H1 (cell line): ENCODE measurements around the gene SLC45A1. TPM values are rescaled to one million over a fixed set of nuclear protein-coding genes. Genes with fewer than 3 reads are reported as not detected.

Experiments
- CTCF ChIA-PET: fragments of 300-600 bp; sonication (Branson Sonifier 250); formaldehyde crosslinking; loops from one replicate; lab custom pipeline; 2021; ENCODE audit not compliant: partially characterized antibody; lab: Charles Lee
- POLR2A ChIA-PET: fragments of 300-600 bp; sonication (Branson Sonifier 250); formaldehyde crosslinking; loops from one replicate; lab custom pipeline; 2021; ENCODE audit warnings: inconsistent platforms; ENCODE audit not compliant: partially characterized antibody; lab: Charles Lee
- DNase-seq, 2 experiments: peaks; one replicate each; pipeline versions ENCODE4 v3.0.0 to v3.0.0-alpha.2; 2010 to 2022; ENCODE audit warnings: low spot score in 2 of 2, low read depth in 1 of 2, mixed read lengths in 1 of 2
- FAIRE-seq: peaks from 2 replicates; lab custom pipeline; 2011; peaks lifted over from hg19 to GRCh38; lab: Jason Lieb, UNC
- H2AFZ ChIP-seq: 2 replicates; pipeline ENCODE4 v1.8.1; 2012; ENCODE audit warnings: low read length, inconsistent platforms
- H2AK5ac ChIP-seq: 2 replicates; pipeline ENCODE4 v1.6.1; 2013; ENCODE audit warnings: low read depth, low read length
- H2BK120ac ChIP-seq: replicated peaks from 2 replicates; pipeline ENCODE3; 2013; ENCODE audit warnings: low read depth, low read length, inconsistent platforms
- H2BK12ac ChIP-seq: 2 replicates; pipeline ENCODE4 v1.6.1; 2013; ENCODE audit warnings: low read depth, low read length
- H2BK15ac ChIP-seq: 2 replicates; pipeline ENCODE4 v1.6.1; 2013; ENCODE audit warnings: low read length
- H2BK20ac ChIP-seq: 2 replicates; pipeline ENCODE4 v1.6.1; 2013; ENCODE audit warnings: low read length
- H2BK5ac ChIP-seq: 2 replicates; pipeline ENCODE4 v1.6.1; 2013; ENCODE audit warnings: low read depth, low read length
- H3K14ac ChIP-seq: 2 replicates; pipeline ENCODE4 v1.6.1; 2013; ENCODE audit warnings: inconsistent platforms; ENCODE audit not compliant: insufficient read length
- H3K18ac ChIP-seq: 2 replicates; pipeline ENCODE4 v1.6.1; 2013; ENCODE audit warnings: low read length; ENCODE audit errors: extremely low read depth
- H3K23ac ChIP-seq: 2 replicates; pipeline ENCODE4 v1.6.1; 2013; ENCODE audit warnings: inconsistent platforms; ENCODE audit not compliant: insufficient read length
- H3K23me2 ChIP-seq: 2 replicates; pipeline ENCODE4 v1.6.1; 2013; ENCODE audit warnings: low read depth, low read length
- H3K27ac ChIP-seq: 2 replicates; pipeline ENCODE4 v1.6.1; 2011; ENCODE audit warnings: low read depth, low read length, inconsistent platforms
- H3K27me3 ChIP-seq, 4 experiments: replicated peaks in 1 of 4; 1 replicate in 1 of 4; 2 replicates in 3 of 4; pipeline versions ENCODE4 v1.6.1 to v1.8.1; 2011 to 2013; ENCODE audit warnings: low read length in 3 of 4, mild to moderate bottlenecking in 3 of 4, inconsistent platforms in 2 of 4, mixed read lengths in 2 of 4, moderate library complexity in 1 of 4; ENCODE audit not compliant: control insufficient read depth in 3 of 4, insufficient read depth in 3 of 4; ENCODE audit errors: extremely low read depth in 1 of 4
- H3K36me3 ChIP-seq, 4 experiments: 2 replicates each; pipeline versions ENCODE4 v1.6.1 to v1.8.1; 2011 to 2013; ENCODE audit warnings: mild to moderate bottlenecking in 4 of 4, low read length in 3 of 4, moderate library complexity in 2 of 4, control low read depth in 1 of 4, inconsistent platforms in 1 of 4; ENCODE audit not compliant: insufficient read depth in 4 of 4, control insufficient read depth in 2 of 4
- H3K4ac ChIP-seq: replicated peaks from 2 replicates; pipeline ENCODE3; 2013; ENCODE audit warnings: low read length, low read depth, mixed read lengths, inconsistent platforms; ENCODE audit not compliant: insufficient read length
- H3K4me1 ChIP-seq, 4 experiments: replicated peaks in 1 of 4; 1 replicate in 1 of 4; 2 replicates in 3 of 4; pipeline versions ENCODE4 v1.6.1 to v1.8.1; 2011 to 2013; ENCODE audit warnings: low read length in 3 of 4, inconsistent platforms in 2 of 4, mixed read lengths in 1 of 4; ENCODE audit not compliant: insufficient read depth in 4 of 4, control insufficient read depth in 3 of 4
- H3K4me2 ChIP-seq, 2 experiments: 2 replicates each; pipeline versions ENCODE4 v1.6.1 to v1.8.1; 2011 to 2013; ENCODE audit warnings: low read depth in 2 of 2, low read length in 2 of 2, control low read depth in 1 of 2, inconsistent platforms in 1 of 2, mild to moderate bottlenecking in 1 of 2; ENCODE audit not compliant: insufficient read depth in 1 of 2
- H3K4me3 ChIP-seq, 4 experiments: fragments of 200-600, 300-600 bp in 1 of 4; sonication (generic), shearing (Covaris generic), sonication (Bioruptor Twin) in 1 of 4; 2 replicates each; pipeline versions ENCODE4 v1.5.1 to v1.8.1; 2011 to 2016; ENCODE audit warnings: low read length in 4 of 4, low read depth in 3 of 4, control low read depth in 2 of 4, inconsistent platforms in 2 of 4, mild to moderate bottlenecking in 2 of 4, mixed read lengths in 1 of 4, moderate library complexity in 1 of 4; ENCODE audit not compliant: insufficient read depth in 2 of 4; ENCODE audit errors: extremely low read depth in 1 of 4
- H3K56ac ChIP-seq: replicated peaks from 2 replicates; pipeline ENCODE3; 2013; ENCODE audit warnings: low read depth, mild to moderate bottlenecking, mixed read lengths, low read length, inconsistent platforms; ENCODE audit not compliant: insufficient read length
- H3K79me1 ChIP-seq: 2 replicates; pipeline ENCODE4 v1.6.1; 2013; ENCODE audit warnings: low read depth, low read length, control low read depth
- H3K79me2 ChIP-seq, 2 experiments: 2 replicates each; pipeline versions ENCODE4 v1.6.1 to v1.8.1; 2012 to 2013; ENCODE audit warnings: low read length in 2 of 2, mild to moderate bottlenecking in 2 of 2, inconsistent platforms in 1 of 2; ENCODE audit not compliant: insufficient read depth in 2 of 2, control insufficient read depth in 1 of 2
- H3K9ac ChIP-seq, 4 experiments: replicated peaks in 1 of 4; 1 replicate in 1 of 4; 2 replicates in 3 of 4; pipeline versions ENCODE4 v1.6.1 to v1.8.1; 2011 to 2013; ENCODE audit warnings: low read depth in 3 of 4, low read length in 3 of 4, control low read depth in 2 of 4, mild to moderate bottlenecking in 2 of 4, moderate library complexity in 2 of 4, inconsistent platforms in 1 of 4; ENCODE audit errors: extremely low read depth in 1 of 4
- H3K9me3 ChIP-seq, 2 experiments: 2 replicates each; pipeline versions ENCODE4 v1.6.1 to v1.8.1; 2012 to 2013; ENCODE audit warnings: mild to moderate bottlenecking in 2 of 2, moderate library complexity in 2 of 2, control low read depth in 1 of 2, inconsistent platforms in 1 of 2, low read depth in 1 of 2, low read length in 1 of 2, mixed read lengths in 1 of 2; ENCODE audit not compliant: insufficient read depth in 2 of 2
- H4K20me1 ChIP-seq, 2 experiments: replicated peaks in 1 of 2; 2 replicates each; pipeline versions ENCODE3 to v1.8.1; 2011 to 2013; ENCODE audit warnings: inconsistent platforms in 2 of 2, low read length in 2 of 2, mild to moderate bottlenecking in 1 of 2; ENCODE audit not compliant: insufficient read depth in 2 of 2, control insufficient read depth in 1 of 2
- H4K5ac ChIP-seq: 2 replicates; pipeline ENCODE4 v1.6.1; 2013; ENCODE audit warnings: low read length, low read depth, mixed read lengths, inconsistent platforms; ENCODE audit not compliant: insufficient read length
- H4K8ac ChIP-seq: 2 replicates; pipeline ENCODE4 v1.8.0; 2013; ENCODE audit warnings: mild to moderate bottlenecking, moderate library complexity, low read length, inconsistent platforms; ENCODE audit not compliant: insufficient read depth; ENCODE audit errors: extremely low read depth
- H4K91ac ChIP-seq: replicated peaks from 2 replicates; pipeline ENCODE3; 2013; ENCODE audit warnings: low read length, mixed read lengths, inconsistent platforms; ENCODE audit not compliant: insufficient read length
- BACH1 ChIP-seq: IDR thresholded peaks from 2 replicates; pipeline ENCODE4 v1.6.1; 2012; ENCODE audit warnings: low read length, improper control_type of control experiment
- CBX5 ChIP-seq: fragments of 300-800, 300-1000 bp; sonication (generic); IDR thresholded peaks from 2 replicates; pipeline ENCODE4 v1.7.1; 2016; ENCODE audit warnings: antibody characterized with exemption, low read length, low read depth
- CEBPB ChIP-seq: IDR thresholded peaks from 2 replicates; pipeline ENCODE4 v1.6.1; 2012; ENCODE audit warnings: low read depth, low read length
- CTBP2 ChIP-seq: IDR thresholded peaks from 2 replicates; pipeline ENCODE4 v1.7.0; 2011; ENCODE audit warnings: borderline replicate concordance, mild to moderate bottlenecking, moderate library complexity, mixed read lengths, low read length; ENCODE audit not compliant: insufficient read depth, insufficient read length
- FOSL1 ChIP-seq: IDR thresholded peaks from 2 replicates; pipeline ENCODE4 v1.6.1; 2011; ENCODE audit warnings: mild to moderate bottlenecking, low read depth, low read length, moderate library complexity; ENCODE audit not compliant: insufficient read depth
- HDAC2 ChIP-seq, 2 experiments: fragments of 300-600 bp in 1 of 2; sonication (generic) in 1 of 2; IDR thresholded peaks; 2 replicates each; pipeline ENCODE4 v1.6.1; 2011 to 2012; ENCODE audit warnings: low read depth in 2 of 2, low read length in 2 of 2, mild to moderate bottlenecking in 2 of 2, moderate library complexity in 2 of 2, borderline replicate concordance in 1 of 2, inconsistent platforms in 1 of 2
- KDM5A ChIP-seq: fragments of 200-600 bp; IDR thresholded peaks from 2 replicates; pipeline ENCODE4 v1.7.1; 2012; ENCODE audit warnings: mild to moderate bottlenecking, low read length, inconsistent platforms, mixed read lengths
- TAF1 ChIP-seq: IDR thresholded peaks from 2 replicates; pipeline ENCODE4 v1.6.1; 2011; ENCODE audit warnings: mild to moderate bottlenecking, low read depth, low read length
- YY1 ChIP-seq: IDR thresholded peaks from 2 replicates; pipeline ENCODE4 v1.6.1; 2011; ENCODE audit warnings: low read depth, mild to moderate bottlenecking, low read length
- WGBS, 2 experiments: shearing (Covaris generic) in 1 of 2; methylation state at CpG; one replicate each; pipeline versions ENCODE4 v1.1.6 to v1.1.7; 2013 to 2015; ENCODE audit warnings: low lambda C conversion rate in 2 of 2, mixed read lengths in 2 of 2, inconsistent platforms in 1 of 2, low coverage in 1 of 2, missing lambda C conversion rate in 1 of 2; ENCODE audit not compliant: insufficient replicate concordance in 2 of 2, insufficient coverage in 1 of 2, insufficient read length in 1 of 2; ENCODE audit errors: extremely low coverage in 1 of 2, missing lambda C conversion rate in 1 of 2; 5-methylcytosine and 5-hydroxymethylcytosine counted together
- polyA plus RNA-seq, 7 experiments: library from polyadenylated mRNA; depleted of rRNA in 3 of 7; stranded (reverse) in 5 of 7; unstranded in 2 of 7; fragments of >200 nt in 5 of 7; fragments of 200-250 nt in 2 of 7; gene quantifications; 1 replicate in 5 of 7; 2 replicates in 1 of 7; 4 replicates in 1 of 7; pipeline versions ENCODE4 v1.2.1 to v1.2.3, GENCODE V29; 2011 to 2013; ENCODE audit warnings: missing spikeins in 2 of 7, mixed read lengths in 2 of 7
- total RNA-seq: library from RNA; stranded (reverse); fragmentation: NEBNext Ultra II Directional; extraction: Animal tissue kit (Norgen Biotek cat#: 25700); gene quantifications from 2 replicates; pipeline ENCODE4 v1.2.1, GENCODE V29; 2021
- TF ChIP-seq, protein P1 (sequence below): IDR thresholded peaks from 2 replicates; pipeline ENCODE4 v1.6.1; 2012; ENCODE audit warnings: inconsistent platforms
- TF ChIP-seq, protein P2 (sequence below): IDR thresholded peaks from 2 replicates; pipeline ENCODE4 v1.6.1; 2011; ENCODE audit warnings: low read depth, mild to moderate bottlenecking, low read length; ENCODE audit not compliant: insufficient read depth

The SLC45A1 gene
- total and polyA plus RNA-seq, 2 of the 8 experiments (the other 6 are each of a cell fraction or from before 2014, with no cell fraction given), result 1.0 to 1.7 TPM

- H3K79me1 ChIP-seq, result peaks cover 13% of the 10 kb centered on the region; the same call in 1 of the 2 replicates
- no peak overlapping the region for H3K23ac ChIP-seq
- H2BK12ac ChIP-seq, result no peak overlapping the region
- H3K27me3 ChIP-seq, result no peaks in the 10 kb centered on the region
- H3K23me2 ChIP-seq, result no peaks in the 10 kb centered on the region; the same call in 1 of the 2 replicates
- no peak overlapping the region for H3K14ac ChIP-seq
- H4K91ac ChIP-seq, result no peak overlapping the region
- no peak overlapping the region for H3K4me2 ChIP-seq
- no peak overlapping the region for H3K27ac ChIP-seq
- H3K4me1 ChIP-seq, result peaks cover 0 to 6% (median 0%) of the 10 kb centered on the region in 4 experiments; a peak in 2 of 7 replicates
- no peak for TF ChIP-seq HDAC2 (IDR thresholded peaks at IDR 0.05; ENCODE audit: borderline replicate concordance in 1 of 2, low read depth in 2 of 2, low read length in 2 of 2)
- TF ChIP-seq KDM5A, result no peak
- TF ChIP-seq, protein P1, sequence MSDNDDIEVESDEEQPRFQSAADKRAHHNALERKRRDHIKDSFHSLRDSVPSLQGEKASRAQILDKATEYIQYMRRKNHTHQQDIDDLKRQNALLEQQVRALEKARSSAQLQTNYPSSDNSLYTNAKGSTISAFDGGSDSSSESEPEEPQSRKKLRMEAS, result no peak
- TF ChIP-seq, protein P2, sequence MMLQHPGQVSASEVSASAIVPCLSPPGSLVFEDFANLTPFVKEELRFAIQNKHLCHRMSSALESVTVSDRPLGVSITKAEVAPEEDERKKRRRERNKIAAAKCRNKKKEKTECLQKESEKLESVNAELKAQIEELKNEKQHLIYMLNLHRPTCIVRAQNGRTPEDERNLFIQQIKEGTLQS, result no peak
- TF ChIP-seq FOSL1, result no peak
- TF ChIP-seq BACH1, result no peak
- no peak for TF ChIP-seq CBX5
- no peak for TF ChIP-seq CTBP2
- TF ChIP-seq TAF1, result no peak
- no peak for TF ChIP-seq YY1
- TF ChIP-seq CEBPB, result no peak
- DNase-seq (no peak), FAIRE-seq (no peak)
- H4K5ac ChIP-seq, result no peak overlapping the region
- H3K9ac ChIP-seq, result no peak overlapping the region
- H3K4me3 ChIP-seq, result no peak overlapping the region
- H3K4ac ChIP-seq, result no peak overlapping the region
- H3K79me2 ChIP-seq, result peaks cover 7 to 79% of the 10 kb centered on the region in 2 experiments
- 92% methylated on average over 7 of the region's 7 CpGs; no CpG with 5 or more reads in 1 of the 2 experiments for WGBS, 2 experiments
- H3K36me3 ChIP-seq, result peaks cover 0 to 4% (median 2%) of the 10 kb centered on the region in 4 experiments; a peak in 1 of 8 replicates
- no peak overlapping the region for H3K18ac ChIP-seq
- no peak overlapping the region for H2AK5ac ChIP-seq
- H2BK20ac ChIP-seq, result no peak overlapping the region
- POLR2A ChIA-PET, result interaction anchor here (1.1 kb wide), 1 partner anchor 19 kb away, joined by 3 read pairs; no protein-coding TSS in a partner anchor
- H2BK15ac ChIP-seq, result no peak overlapping the region
- peaks cover 5 to 20% of the 10 kb centered on the region in 2 experiments for H4K20me1 ChIP-seq
- H4K8ac ChIP-seq, result no peak overlapping the region
- CTCF ChIA-PET, result interaction anchor here (0.7 to 1.1 kb wide), 2 partner anchors 19 to 46 kb away, joined by 3 to 5 read pairs; no protein-coding TSS in a partner anchor
- no peak overlapping the region for H3K56ac ChIP-seq
- no peaks in the 10 kb centered on the region for H3K9me3 ChIP-seq
- H2BK5ac ChIP-seq, result no peak overlapping the region
- no peak overlapping the region for H2BK120ac ChIP-seq
- no peak overlapping the region for H2AFZ ChIP-seq
These were observed 72.1 kb downstream of the SLC45A1 start for GRCh38 chr1:8389958-8390535.
